ENCODE results near the gene SLC27A1. TPM values are rescaled to one million over a fixed set of nuclear protein-coding genes. Genes with fewer than 3 reads are reported as not detected.

The SLC27A1 gene
- total RNA-seq, 3 donors from 2014 or later (not counting 1 experiment from before 2014, with no cell fraction given), result 12.9 to 26.2 (median 16.3) TPM

- H3K27ac Mint-ChIP-seq, result peak overlapping the region in 1 of 2 donors; percentile 48
- no peak for TF ChIP-seq CTCF (IDR thresholded peaks at IDR 0.05)
- DNase-seq (no peak), ATAC-seq (no peak)
- intact Hi-C loops (cut with micrococcal nuclease), result no loop called here
- H3K27me3 Mint-ChIP-seq (ENCODE audit: low read depth in 2 of 2), result no peaks in the 10 kb centered on the region
- no peaks in the 10 kb centered on the region for H3K36me3 ChIP-seq (ENCODE audit: control insufficient read depth, insufficient read depth, low read length)
- H3K9me3 Mint-ChIP-seq, result no peaks in the 10 kb centered on the region
- H3K9me3 ChIP-seq (ENCODE audit: control insufficient read depth, insufficient read depth, low read length), result no peaks in the 10 kb centered on the region
- H3K4me1 Mint-ChIP-seq, result peaks cover 8 to 20% of the 10 kb centered on the region in 2 donors
- no peaks in the 10 kb centered on the region for H3K36me3 Mint-ChIP-seq
- H3K4me3 Mint-ChIP-seq, result no peak overlapping the region
- WGBS (ENCODE audit: insufficient coverage), result 85% methylated on average over 3 of the region's 3 CpGs
- no peak overlapping the region for H3K4me3 ChIP-seq (ENCODE audit: low read length)
- no peaks in the 10 kb centered on the region for H3K27me3 ChIP-seq (ENCODE audit: control insufficient read depth, insufficient read depth, low read length)
- peaks cover 12% of the 10 kb centered on the region for H3K4me1 ChIP-seq (ENCODE audit: control insufficient read depth, insufficient read depth, low read length)
- no peak overlapping the region for H3K27ac ChIP-seq (ENCODE audit: low read length)
Measured at GRCh38 chr19:17482877-17483604, 12.7 kb downstream of the SLC27A1 start.

DNA sequence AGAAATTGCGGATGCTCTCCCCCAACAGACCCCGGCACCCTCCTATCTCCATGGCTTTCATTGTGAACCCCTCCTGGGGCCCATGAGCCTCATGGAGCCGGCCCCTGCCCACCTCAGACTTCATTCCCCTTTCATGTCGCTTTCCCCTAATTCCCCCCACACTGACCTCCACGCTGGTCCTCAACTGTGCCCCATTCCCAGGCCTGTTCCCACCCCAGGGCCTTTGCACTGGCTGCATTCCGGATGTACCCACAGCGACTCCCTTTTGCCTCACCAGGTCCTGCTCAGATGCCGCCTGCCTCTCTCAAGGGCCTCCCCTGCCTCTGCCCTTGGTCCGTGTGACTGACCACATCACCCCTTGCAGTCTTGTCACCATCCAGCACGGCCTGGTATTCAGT, 13.3 kb downstream of the SLC27A1 start:
- Mint-ChIP-seq H3K36me3 (no peaks in the 10 kb centered on the region), H3K27ac (no peak overlapping the region), H3K9me3 (no peaks in the 10 kb centered on the region), H3K4me1 (peaks cover 13 to 26% of the 10 kb centered on the region in 2 donors), H3K4me3 (no peak overlapping the region), H3K27me3 (ENCODE audit: low read depth in 2 of 2) (no peaks in the 10 kb centered on the region)
- Histone ChIP-seq H3K27me3 (ENCODE audit: control insufficient read depth, insufficient read depth, low read length) (no peaks in the 10 kb centered on the region), H3K27ac (ENCODE audit: low read length) (no peak overlapping the region), H3K9me3 (ENCODE audit: control insufficient read depth, insufficient read depth, low read length) (no peaks in the 10 kb centered on the region), H3K4me1 (ENCODE audit: control insufficient read depth, insufficient read depth, low read length) (peaks cover 17% of the 10 kb centered on the region), H3K4me3 (ENCODE audit: low read length) (no peak overlapping the region), H3K36me3 (ENCODE audit: control insufficient read depth, insufficient read depth, low read length) (no peaks in the 10 kb centered on the region)
- ATAC-seq, result no peak
- intact Hi-C loops (cut with micrococcal nuclease), result no loop called here
- 94% methylated on average over 10 of the region's 10 CpGs for WGBS (ENCODE audit: insufficient coverage)
- TF ChIP-seq CTCF (IDR thresholded peaks at IDR 0.05), result no peak
- DNase-seq, result no peak

GRCh38 chr19:17484520-17485185, 14.3 kb downstream of the SLC27A1 start:
- no peaks in the 10 kb centered on the region for H3K9me3 ChIP-seq (ENCODE audit: control insufficient read depth, insufficient read depth, low read length)
- intact Hi-C loops (cut with micrococcal nuclease), result no loop called here
- no peak for ATAC-seq
- Mint-ChIP-seq H3K4me3 (no peak overlapping the region), H3K27ac (peak overlapping the region in 1 of 2 donors; percentile 14), H3K36me3 (no peaks in the 10 kb centered on the region), H3K4me1 (peaks cover 20 to 36% of the 10 kb centered on the region in 2 donors), H3K27me3 (ENCODE audit: low read depth in 2 of 2) (no peaks in the 10 kb centered on the region), H3K9me3 (no peaks in the 10 kb centered on the region)
- H3K27ac ChIP-seq (ENCODE audit: low read length), result no peak overlapping the region
- no peak for DNase-seq
- no peaks in the 10 kb centered on the region for H3K27me3 ChIP-seq (ENCODE audit: control insufficient read depth, insufficient read depth, low read length)
- no peaks in the 10 kb centered on the region for H3K36me3 ChIP-seq (ENCODE audit: control insufficient read depth, insufficient read depth, low read length)
- TF ChIP-seq CTCF (IDR thresholded peaks at IDR 0.05), result no peak
- WGBS (ENCODE audit: insufficient coverage), result 92% methylated on average over 5 of the region's 6 CpGs
- H3K4me1 ChIP-seq (ENCODE audit: control insufficient read depth, insufficient read depth, low read length), result peaks cover 28% of the 10 kb centered on the region
- no peak overlapping the region for H3K4me3 ChIP-seq (ENCODE audit: low read length)

Data from natural killer cell (primary cell).